ENCODE results near the gene MTMR2.

GRCh38 chr11:95907476-95907875 lies 16.4 kb downstream of the MTMR2 start:
- TF ChIP-seq CTCF (conservative IDR thresholded peaks at IDR 0.05; ENCODE audit: low read depth in 2 of 2) = no peak
- no peak for TF ChIP-seq EZH2 (IDR thresholded peaks at IDR 0.05; ENCODE audit: low read depth, unreplicated experiment)
- TF ChIP-seq REST (IDR thresholded peaks at IDR 0.05; ENCODE audit: unreplicated experiment) = no peak
- no peak for TF ChIP-seq POLR2AphosphoS5 (IDR thresholded peaks at IDR 0.05; ENCODE audit: low read depth)
- TF ChIP-seq EZH2phosphoT487 (IDR thresholded peaks at IDR 0.05; ENCODE audit: unreplicated experiment) = no peak
- no peak for TF ChIP-seq JUNB (IDR thresholded peaks at IDR 0.05; ENCODE audit: unreplicated experiment)
- TF ChIP-seq ZNF331 (CRISPR knock-in tag; IDR thresholded peaks at IDR 0.05; ENCODE audit: low read depth) = no peak
- no peak for TF ChIP-seq CREB1 (CRISPR knock-in tag; IDR thresholded peaks at IDR 0.05; ENCODE audit: low read depth)
- TF ChIP-seq ZNF114 (CRISPR knock-in tag; IDR thresholded peaks at IDR 0.05) = no peak

Measured in GM23338 (cell line).